Stimulated activated CD4-positive, alpha-beta T cell treated with anti-CD3 and anti-CD28 coated beads, TNF-alpha, amount 100 ng/mL, for 24 hours (primary cell): Measurements from ENCODE around the gene MAP4K2.
A peak's percentile ranks its signal among the peaks of the same experiment; 100 is the strongest.

Experiments used
- DNase-seq, 3 experiments: peaks; one replicate each; pipeline ENCODE4 v3.0.0-alpha.2; 2020; ENCODE audit warnings: low read depth in 3 of 3

MAP4K2 gene

GRCh38 chr11:64754919-64755662 lies 47.9 kb downstream of the MAP4K2 start:
- DNase-seq, result no peak

GRCh38 chr11:64754124-64754918 lies 48.7 kb downstream of the MAP4K2 start:
- DNase-seq, result no peak

GRCh38 chr11:64753380-64754123 lies 49.5 kb downstream of the MAP4K2 start:
- DNase-seq, result no peak

- no peak for DNase-seq
These were observed 50.0 kb downstream of the MAP4K2 start for GRCh38 chr11:64753019-64753379.

- no peak for DNase-seq
These were observed 50.6 kb downstream of the MAP4K2 start for GRCh38 chr11:64752175-64752970.

- no peak for DNase-seq
These were observed 51.4 kb downstream of the MAP4K2 start for GRCh38 chr11:64751580-64751979.

GRCh38 chr11:64751136-64751535 lies 51.9 kb downstream of the MAP4K2 start:
- no peak for DNase-seq

- no peak for DNase-seq
These were observed 52.5 kb downstream of the MAP4K2 start for GRCh38 chr11:64750361-64751054.

- no peak for DNase-seq
These were observed 54.9 kb downstream of the MAP4K2 start for GRCh38 chr11:64747961-64748665.

- DNase-seq, result no peak
These were observed 56.5 kb downstream of the MAP4K2 start for GRCh38 chr11:64746486-64746885.

GRCh38 chr11:64745521-64746328 lies 57.3 kb downstream of the MAP4K2 start:
- DNase-seq, result no peak

- DNase-seq, result no peak
These were observed 57.9 kb downstream of the MAP4K2 start for GRCh38 chr11:64745189-64745520.

- no peak for DNase-seq
These were observed 58.3 kb downstream of the MAP4K2 start for GRCh38 chr11:64744544-64745188.

- DNase-seq, result peak in 2 of 3 experiments; percentile 54 to 65
These were observed 59.1 kb downstream of the MAP4K2 start, which contains the start of gene RASGRP2 for GRCh38 chr11:64743591-64744543. TSS of gene RASGRP2 (minus strand) at chr11:64744142. CDS start at chr11:64742866, 1,276 bp downstream.

- DNase-seq, result peak; percentile 56 to 67 (median 60)
These were observed 60.0 kb downstream of the MAP4K2 start for GRCh38 chr11:64742889-64743590.

- no peak for DNase-seq
These were observed 60.7 kb downstream of the MAP4K2 start for GRCh38 chr11:64742087-64742888.
